Measurements from ENCODE around the gene TAX1BP3. TPM values are rescaled to one million over a fixed set of nuclear protein-coding genes. Genes with fewer than 3 reads are reported as not detected.

The TAX1BP3 gene
- total and polyA plus RNA-seq, 9 of the 15 experiments (the other 6 are each of a cell fraction or from before 2014, with no cell fraction given), result 0.99 to 14.5 (median 6.2) TPM

DNA sequence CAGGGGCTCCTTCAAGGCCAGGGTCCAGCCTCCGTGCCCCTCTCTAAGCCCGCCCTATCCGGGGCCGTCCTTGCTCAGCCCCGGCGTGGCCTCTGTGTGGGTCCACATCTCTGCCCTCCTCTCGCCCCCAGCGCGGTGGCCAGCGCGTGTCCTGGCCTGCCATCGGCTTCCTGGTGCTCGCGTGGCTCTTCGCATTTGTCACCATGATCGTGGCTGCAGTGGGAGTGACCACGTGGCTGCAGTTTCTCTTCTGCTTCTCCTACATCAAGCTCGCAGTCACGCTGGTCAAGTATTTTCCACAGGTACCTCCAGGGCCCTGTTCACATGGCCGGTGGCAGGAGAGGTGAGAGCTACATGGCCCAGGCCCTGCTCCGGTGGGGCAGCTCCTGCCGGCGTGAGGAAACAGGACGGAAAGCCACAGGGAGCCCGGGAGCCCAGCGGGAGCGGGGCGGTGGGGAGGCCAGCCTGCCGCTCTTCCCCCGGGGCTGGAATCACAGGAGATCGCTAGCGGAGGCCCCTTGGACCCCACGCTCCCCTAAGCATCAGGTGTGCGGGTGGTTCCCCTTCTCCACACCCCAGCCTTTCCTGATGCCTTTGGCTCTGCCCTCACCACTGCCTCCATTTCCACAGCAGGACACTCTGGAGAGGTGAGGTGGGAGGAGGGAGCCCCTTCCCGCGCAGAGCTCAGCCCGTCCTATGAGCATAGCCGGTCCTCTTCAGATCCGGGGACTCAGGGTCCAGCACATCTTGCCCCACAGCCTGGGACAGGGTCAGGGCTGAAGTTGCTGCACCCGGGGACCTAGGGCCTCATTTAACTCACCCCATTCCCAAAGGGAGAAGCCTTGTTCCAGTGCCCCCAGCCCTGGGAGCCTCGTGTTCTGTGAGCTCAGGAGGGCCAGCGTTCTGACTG, 10.2 kb downstream of the TAX1BP3 start:
- Histone ChIP-seq H3K27ac (ENCODE audit: extremely low read depth, low read depth, low read length) (no peak overlapping the region), H3K4me1 (replicated peaks in 1 of 2; ENCODE audit: control insufficient read depth in 2 of 2, insufficient read depth in 2 of 2, low read length in 2 of 2) (peaks cover 0 to 34% of the 10 kb centered on the region in 2 experiments; a peak in 2 of 5 replicates), H3K36me3 (ENCODE audit: control insufficient read depth, insufficient read depth, low read length) (no peaks in the 10 kb centered on the region), H4K20me1 (replicated peaks; ENCODE audit: control insufficient read depth, insufficient read depth, low read length) (no peaks in the 10 kb centered on the region), H3K27me3 (ENCODE audit: control insufficient read depth in 2 of 2, insufficient read depth in 2 of 2, low read length in 2 of 2) (no peaks in the 10 kb centered on the region), H3K4me3 (no peak overlapping the region), H3K9ac (ENCODE audit: insufficient read depth in 1 of 2, low read depth in 2 of 2, low read length in 2 of 2) (peak overlapping the region in 1 of 2 experiments; percentile 45; a peak in 1 of 4 replicates), H3K79me2 (ENCODE audit: control insufficient read depth, insufficient read depth, low read length) (no peaks in the 10 kb centered on the region), H3K9me3 (replicated peaks; ENCODE audit: control insufficient read depth, insufficient read depth, low read depth, low read length) (no peaks in the 10 kb centered on the region), H3K4me2 (ENCODE audit: insufficient read depth, low read length) (no peak overlapping the region), H2AFZ (ENCODE audit: low read depth, low read length) (no peak overlapping the region), H3K9me1 (ENCODE audit: control insufficient read depth, insufficient read depth, low read length) (no peaks in the 10 kb centered on the region)
- no TSS peak for BruUV-seq (replicated peaks)
- CTCF ChIA-PET (ENCODE audit: low intra/inter-chr PET ratio), result no interaction called here
- intact Hi-C loops (cut with micrococcal nuclease) (no loop called here), in situ Hi-C loops (cut with MboI) (no loop called here)
- DNase-seq (ENCODE audit: extremely low read depth in 1 of 4, low spot score in 3 of 4) (no peak), ATAC-seq (no peak), FAIRE-seq (no peak)
- TF ChIP-seq MCM2 (IDR thresholded peaks at IDR 0.05; ENCODE audit: low read depth) (no peak), POLR2G (IDR thresholded peaks at IDR 0.05; ENCODE audit: low read depth, low read length) (peak; percentile 10; the same call in 1 of the 2 replicates), ELF1 (tag; IDR thresholded peaks at IDR 0.05) (no peak)
- TF ChIP-seq, protein P1, sequence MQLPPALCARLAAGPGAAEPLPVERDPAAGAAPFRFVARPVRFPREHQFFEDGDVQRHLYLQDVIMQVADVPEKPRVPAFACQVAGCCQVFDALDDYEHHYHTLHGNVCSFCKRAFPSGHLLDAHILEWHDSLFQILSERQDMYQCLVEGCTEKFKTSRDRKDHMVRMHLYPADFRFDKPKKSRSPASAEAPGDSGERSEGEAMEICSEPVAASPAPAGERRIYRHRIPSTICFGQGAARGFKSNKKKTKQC (CRISPR knock-in tag; IDR thresholded peaks at IDR 0.05), result no peak
- POLR2A ChIA-PET, result interaction anchor here (0.7 kb wide), 1 partner anchor 16 kb away, joined by 3 read pairs; no protein-coding TSS in a partner anchor
- WGBS (ENCODE audit: insufficient coverage, low coverage, missing lambda C conversion rate), result 86% methylated on average over 18 of the region's 42 CpGs

Measured in K562 (cell line).